GM13977 (cell line): ENCODE measurements around the gene N4BP3.
A peak's percentile ranks its signal among the peaks of the same experiment; 100 is the strongest.

Experiments
- DNase-seq: peaks from one replicate; pipeline ENCODE4 v3.0.0; 2012; ENCODE audit warnings: low spot score
- in situ Hi-C: fragments of 300-500 bp; cut with MboI; formaldehyde crosslinking; loops from one replicate; pipeline ENCODE4 v1.12.0; 2022; ENCODE audit warnings: low sequenced_read_pairs, low pct_unique_long_range_greater_than_20kb, mixed read lengths, inconsistent platforms; ENCODE audit not compliant: unreplicated experiment
- TF ChIP-seq, protein P1 (sequence below): IDR thresholded peaks from 2 replicates; pipeline ENCODE4 v1.5.1; 2012; ENCODE audit warnings: mild to moderate bottlenecking, control low read depth; ENCODE audit not compliant: insufficient read depth; ENCODE audit errors: extremely low read depth, missing control alignments

Gene N4BP3

DNA sequence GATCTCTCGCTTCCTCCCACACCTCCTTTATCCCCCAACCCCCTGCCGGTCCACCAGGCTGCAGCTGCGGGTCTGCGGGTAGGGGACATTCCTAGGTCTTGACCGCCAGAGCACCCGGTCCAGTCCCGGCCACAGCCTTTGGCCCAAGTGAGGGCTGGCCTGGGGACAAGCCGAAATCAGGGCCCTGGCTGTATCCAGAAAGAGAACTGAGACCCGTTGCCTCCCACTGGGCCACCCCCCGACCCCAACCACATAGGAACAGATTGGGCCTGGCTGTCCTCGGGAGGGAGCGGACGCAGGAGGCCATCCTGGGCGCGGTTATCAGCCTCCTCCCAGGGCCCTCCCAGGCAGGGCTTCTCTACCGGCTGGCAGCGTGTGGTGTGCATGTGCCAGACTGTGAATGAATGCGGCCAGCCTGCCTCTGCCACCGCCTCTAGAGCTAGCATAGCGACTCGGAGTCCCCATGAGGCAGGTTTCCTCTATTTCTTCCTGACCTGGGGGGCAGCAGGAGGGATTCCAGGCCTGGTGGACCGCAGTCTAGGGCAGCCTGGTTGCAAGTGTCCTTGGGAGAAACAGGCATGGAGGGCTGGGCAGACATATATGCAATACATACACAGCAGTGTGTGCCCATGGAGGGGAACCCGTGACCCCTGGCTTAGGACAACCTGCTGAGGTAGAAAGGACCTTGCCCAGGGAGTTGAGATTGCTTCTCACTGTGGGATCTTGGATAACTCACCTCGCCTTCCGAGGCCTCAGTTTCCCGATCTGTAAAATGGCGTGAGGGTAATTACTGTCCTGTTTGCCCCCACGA is 1.2 kb downstream of the N4BP3 start:
- peak; percentile 52 for DNase-seq
- in situ Hi-C loops, result no loop called here
- TF ChIP-seq, protein P1, sequence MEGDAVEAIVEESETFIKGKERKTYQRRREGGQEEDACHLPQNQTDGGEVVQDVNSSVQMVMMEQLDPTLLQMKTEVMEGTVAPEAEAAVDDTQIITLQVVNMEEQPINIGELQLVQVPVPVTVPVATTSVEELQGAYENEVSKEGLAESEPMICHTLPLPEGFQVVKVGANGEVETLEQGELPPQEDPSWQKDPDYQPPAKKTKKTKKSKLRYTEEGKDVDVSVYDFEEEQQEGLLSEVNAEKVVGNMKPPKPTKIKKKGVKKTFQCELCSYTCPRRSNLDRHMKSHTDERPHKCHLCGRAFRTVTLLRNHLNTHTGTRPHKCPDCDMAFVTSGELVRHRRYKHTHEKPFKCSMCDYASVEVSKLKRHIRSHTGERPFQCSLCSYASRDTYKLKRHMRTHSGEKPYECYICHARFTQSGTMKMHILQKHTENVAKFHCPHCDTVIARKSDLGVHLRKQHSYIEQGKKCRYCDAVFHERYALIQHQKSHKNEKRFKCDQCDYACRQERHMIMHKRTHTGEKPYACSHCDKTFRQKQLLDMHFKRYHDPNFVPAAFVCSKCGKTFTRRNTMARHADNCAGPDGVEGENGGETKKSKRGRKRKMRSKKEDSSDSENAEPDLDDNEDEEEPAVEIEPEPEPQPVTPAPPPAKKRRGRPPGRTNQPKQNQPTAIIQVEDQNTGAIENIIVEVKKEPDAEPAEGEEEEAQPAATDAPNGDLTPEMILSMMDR, result no peak

DNA sequence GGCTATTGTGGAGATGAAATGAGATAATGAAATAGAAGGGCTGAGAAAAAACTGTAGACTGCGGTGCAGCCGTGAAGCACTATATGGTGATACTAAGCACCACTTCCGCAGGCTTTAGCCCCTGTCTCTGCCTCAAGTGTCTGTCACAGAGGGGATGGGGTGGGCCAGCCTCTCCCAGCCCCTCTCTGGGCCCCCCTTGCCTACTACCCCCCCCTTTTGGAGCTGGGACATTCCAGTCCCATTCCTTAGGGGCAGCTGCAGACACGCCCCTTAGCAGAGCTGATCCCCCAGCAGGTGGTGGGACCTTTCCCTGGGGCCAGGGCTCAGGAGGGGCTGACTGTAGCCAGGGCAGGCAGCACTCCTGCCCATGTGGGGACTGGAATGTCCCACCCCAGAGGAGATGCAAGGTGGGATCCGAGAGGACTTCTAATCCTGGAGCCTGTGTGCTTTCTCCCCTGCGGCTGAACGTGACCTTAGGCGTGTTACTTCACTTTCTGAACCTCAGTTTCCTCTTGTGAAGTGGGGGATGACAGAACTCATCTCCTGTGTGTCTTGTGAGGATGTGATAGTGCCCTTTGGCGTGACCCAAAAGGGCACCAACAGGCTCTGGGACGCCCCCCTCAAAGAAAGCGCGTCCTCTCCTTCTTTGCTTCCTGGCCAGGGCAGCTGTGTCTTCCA is 1.9 kb downstream of the N4BP3 start:
- in situ Hi-C loops, result no loop called here
- TF ChIP-seq, protein P1, result no peak
- DNase-seq, result peak; percentile 66

DNA sequence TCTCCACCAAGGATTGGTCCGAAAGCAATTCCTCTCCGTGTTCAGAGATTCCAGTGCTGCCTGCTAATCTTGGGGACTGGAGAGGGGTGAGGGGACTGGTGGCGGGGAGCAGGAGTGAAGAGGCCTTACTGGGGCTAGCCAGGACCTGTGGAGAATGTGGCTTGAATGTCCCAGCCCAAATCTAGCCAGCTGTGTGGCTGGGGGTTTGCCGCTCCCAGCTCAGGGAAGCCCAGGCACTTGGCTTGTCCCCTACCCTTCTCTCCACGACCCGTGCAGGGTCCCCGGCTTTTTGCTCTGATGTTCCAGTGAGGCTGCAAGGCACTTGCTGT is 2.4 kb downstream of the N4BP3 start:
- DNase-seq, result no peak
- in situ Hi-C loops, result no loop called here

DNA sequence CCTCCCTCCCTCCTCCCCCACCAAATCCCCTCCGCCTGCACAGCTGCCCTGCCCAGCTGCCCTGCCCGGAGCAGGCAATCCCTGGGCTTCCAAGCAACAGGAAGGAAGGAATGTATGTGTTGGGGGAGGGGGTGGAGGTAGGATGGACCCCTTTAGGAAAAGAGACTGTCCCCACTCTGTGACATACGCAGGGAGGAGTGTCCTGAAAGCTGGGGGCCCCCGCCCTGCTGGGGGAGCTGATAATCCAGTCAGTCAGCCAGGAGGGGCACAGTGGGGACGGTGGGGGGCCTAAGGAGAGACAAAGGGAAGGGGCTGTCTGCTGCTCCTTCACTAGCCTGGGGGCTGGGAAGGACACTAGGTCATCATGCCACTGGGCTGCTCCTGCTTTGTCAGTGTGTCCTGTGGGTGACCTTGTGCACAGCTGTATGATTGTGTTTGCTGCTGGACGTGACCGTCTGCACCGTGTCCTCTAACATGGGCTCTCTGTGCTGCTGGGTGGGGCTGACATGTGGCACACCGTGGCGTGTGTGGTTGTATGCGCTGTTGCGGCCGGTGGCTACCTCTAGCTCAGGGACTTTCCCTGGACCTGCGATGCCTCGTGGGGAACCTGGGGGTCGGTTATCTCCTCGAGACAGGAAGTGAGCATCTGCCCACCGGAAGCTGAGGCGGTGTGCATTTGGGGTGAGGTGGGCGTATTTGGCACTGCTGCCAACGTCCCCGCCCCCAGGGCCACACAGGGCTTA is 3.0 kb downstream of the N4BP3 start:
- peak; percentile 75 for DNase-seq
- TF ChIP-seq, protein P1, result no peak
- in situ Hi-C loops, result no loop called here

More for the DNA sequence above, 2.4 kb downstream of the N4BP3 start:
- TF ChIP-seq, protein P1, result no peak

DNA sequence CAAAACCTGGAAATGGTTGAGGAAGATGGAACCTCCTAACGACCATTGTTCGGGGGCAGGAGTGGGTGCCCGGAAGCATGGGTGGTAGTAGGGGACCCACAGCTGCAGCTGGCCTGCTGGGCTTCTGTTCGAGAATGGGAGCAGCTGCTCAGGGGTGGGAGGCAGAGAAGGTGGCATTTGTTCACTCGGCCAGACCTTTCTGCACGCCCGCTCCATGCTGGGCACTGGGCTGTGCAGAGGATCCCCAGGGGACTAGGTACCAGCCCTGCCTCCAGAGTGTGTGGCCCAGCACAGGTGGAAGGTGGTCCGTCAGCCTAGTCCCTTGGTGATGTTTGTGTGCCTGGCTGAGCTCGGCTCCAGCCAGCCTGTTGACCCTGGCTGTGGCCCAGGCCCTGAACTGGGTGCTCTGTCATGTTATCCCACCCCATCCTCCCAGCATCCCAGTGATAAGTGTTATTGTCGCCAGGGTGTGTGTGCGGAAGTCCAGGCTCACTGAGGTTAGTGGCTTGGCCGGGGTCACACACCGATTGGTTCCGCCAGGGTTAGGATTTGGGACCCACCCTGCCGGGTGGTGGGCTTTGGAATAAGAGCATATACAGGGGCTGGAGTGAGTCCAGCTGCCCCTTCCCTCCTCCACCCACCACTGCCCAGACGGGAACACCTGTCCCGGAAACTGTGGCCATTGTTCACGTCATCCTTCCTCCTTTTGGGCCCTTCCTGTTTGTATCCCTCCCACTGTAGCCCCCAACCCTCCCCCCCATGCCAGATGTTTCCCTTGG is 4.8 kb downstream of the N4BP3 start:
- in situ Hi-C loops, result no loop called here
- DNase-seq, result no peak
- TF ChIP-seq, protein P1, result no peak

DNA sequence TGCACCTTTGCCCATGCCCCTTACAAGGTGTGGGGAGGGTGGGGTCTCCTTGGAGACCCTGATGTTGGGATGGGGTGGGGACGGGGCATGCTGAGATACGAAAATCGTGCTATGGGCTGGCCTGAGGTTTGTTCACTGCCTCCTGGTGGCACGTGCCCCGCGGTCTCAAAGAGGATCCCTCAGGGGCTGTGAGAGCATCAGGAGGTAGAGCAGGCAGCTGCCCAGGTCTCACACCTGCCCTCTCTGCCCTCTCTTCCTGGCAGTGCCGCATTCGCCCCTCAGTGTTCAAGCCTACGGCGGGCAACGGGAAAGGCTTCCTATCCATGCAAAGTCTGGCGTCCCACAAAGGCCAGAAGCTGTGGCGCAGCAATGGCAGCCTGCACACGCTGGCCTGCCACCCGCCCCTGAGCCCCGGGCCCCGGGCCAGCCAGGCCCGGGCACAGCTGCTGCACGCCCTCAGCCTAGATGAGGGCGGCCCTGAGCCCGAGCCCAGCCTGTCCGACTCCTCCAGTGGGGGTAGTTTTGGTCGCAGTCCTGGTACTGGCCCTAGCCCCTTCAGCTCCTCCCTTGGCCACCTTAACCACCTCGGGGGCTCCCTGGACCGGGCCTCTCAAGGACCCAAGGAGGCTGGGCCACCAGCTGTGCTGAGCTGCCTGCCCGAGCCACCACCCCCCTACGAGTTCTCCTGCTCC is 6.7 kb downstream of the N4BP3 start:
- no peak for DNase-seq
- in situ Hi-C loops, result no loop called here

More for the DNA sequence above, 6.7 kb downstream of the N4BP3 start:
- TF ChIP-seq, protein P1, result no peak
